IMR-90 (cell line): Measurements from ENCODE around the gene TLL1. TPM values are rescaled to one million over a fixed set of nuclear protein-coding genes. Genes with fewer than 3 reads are reported as not detected.

Source experiments
- ATAC-seq: fragments of 200-7000 bp; cut with Tn5 transposase; 2 replicates; pipeline ENCODE4 v1.9.1; 2020; ENCODE audit warnings: low read depth, mild to moderate bottlenecking, moderate library complexity
- BruUV-seq: library from RNA; stranded (reverse); fragments of 400-500 nt; replicated peaks from 2 replicates; lab custom pipeline; 2021; lab: Mats Ljungman, UMichigan
- CTCF ChIA-PET: fragments of 300-600 bp; formaldehyde crosslinking; extraction: SDS; loops from one replicate; lab custom pipeline; 2021; ENCODE audit warnings: antibody characterized with exemption; lab: Yijun Ruan, JAX
- POLR2A ChIA-PET: fragments of 300-600 bp; sonication (Branson Sonifier 250); formaldehyde crosslinking; loops from one replicate; lab custom pipeline; 2022; ENCODE audit warnings: antibody characterized with exemption; ENCODE audit not compliant: unreplicated experiment; lab: Charles Lee
- DNase-seq: peaks from one replicate; pipeline ENCODE4 v3.0.0; 2013
- H2AFZ ChIP-seq: replicated peaks from 2 replicates; pipeline ENCODE3; 2013; ENCODE audit warnings: low read length, mild to moderate bottlenecking; ENCODE audit not compliant: poor library complexity
- H2AK5ac ChIP-seq: 2 replicates; pipeline ENCODE4 v1.6.1; 2013; ENCODE audit warnings: low read depth, low read length, inconsistent platforms
- H2AK9ac ChIP-seq: replicated peaks from 2 replicates; pipeline ENCODE3; 2013; ENCODE audit warnings: mild to moderate bottlenecking, low read depth, low read length, moderate library complexity; ENCODE audit not compliant: poor library complexity
- H2BK120ac ChIP-seq: 2 replicates; pipeline ENCODE4 v1.6.1; 2013; ENCODE audit warnings: low read depth, low read length, inconsistent platforms
- H2BK15ac ChIP-seq: 3 replicates; pipeline ENCODE4 v1.6.1; 2013; ENCODE audit warnings: low read depth, low read length, inconsistent platforms
- H2BK20ac ChIP-seq: 2 replicates; pipeline ENCODE4 v1.6.1; 2013; ENCODE audit warnings: low read depth, mild to moderate bottlenecking, inconsistent platforms, low read length, moderate library complexity
- H2BK5ac ChIP-seq: 2 replicates; pipeline ENCODE4 v1.6.1; 2013; ENCODE audit warnings: mild to moderate bottlenecking, low read depth, low read length, inconsistent platforms; ENCODE audit not compliant: poor library complexity, severe bottlenecking
- H3K14ac ChIP-seq: replicated peaks from 2 replicates; pipeline ENCODE4 v1.6.1; 2013; ENCODE audit warnings: low read depth, low read length, inconsistent platforms
- H3K18ac ChIP-seq: 2 replicates; pipeline ENCODE4 v1.6.1; 2013; ENCODE audit warnings: low read depth, low read length, control low read depth
- H3K23ac ChIP-seq: 2 replicates; pipeline ENCODE4 v1.6.1; 2013; ENCODE audit warnings: low read depth, low read length, inconsistent platforms
- H3K27ac ChIP-seq: 2 replicates; pipeline ENCODE4 v1.5.1; 2013; ENCODE audit warnings: mild to moderate bottlenecking, control low read depth, low read length; ENCODE audit not compliant: insufficient read depth
- H3K27me3 ChIP-seq: 2 replicates; pipeline ENCODE4 v1.6.1; 2013; ENCODE audit warnings: low read length; ENCODE audit not compliant: control insufficient read depth, insufficient read depth
- H3K36me3 ChIP-seq: 2 replicates; pipeline ENCODE4 v1.6.1; 2013; ENCODE audit warnings: low read length, mixed read lengths; ENCODE audit not compliant: control insufficient read depth, insufficient read depth
- H3K4ac ChIP-seq: 2 replicates; pipeline ENCODE4 v1.6.1; 2013; ENCODE audit warnings: low read depth, low read length, inconsistent platforms
- H3K4me1 ChIP-seq: 2 replicates; pipeline ENCODE4 v1.6.1; 2013; ENCODE audit warnings: low read length, mixed read lengths; ENCODE audit not compliant: control insufficient read depth, insufficient read depth
- H3K4me2 ChIP-seq: 2 replicates; pipeline ENCODE4 v1.6.1; 2013; ENCODE audit warnings: low read depth, mild to moderate bottlenecking, control low read depth, low read length, moderate library complexity
- H3K4me3 ChIP-seq: 2 replicates; pipeline ENCODE4 v1.5.1; 2013; ENCODE audit warnings: low read depth, mild to moderate bottlenecking, control low read depth, low read length, moderate library complexity; ENCODE audit not compliant: insufficient read depth
- H3K56ac ChIP-seq: 2 replicates; pipeline ENCODE4 v1.6.1; 2013; ENCODE audit warnings: low read length, inconsistent platforms; ENCODE audit not compliant: insufficient read depth; ENCODE audit errors: extremely low read depth
- H3K79me1 ChIP-seq, 2 experiments: 2 replicates each; pipeline ENCODE4 v1.6.1; 2013; ENCODE audit warnings: low read length in 2 of 2, inconsistent platforms in 1 of 2, low read depth in 1 of 2
- H3K9ac ChIP-seq: 2 replicates; pipeline ENCODE4 v1.6.1; 2013; ENCODE audit warnings: low read depth, low read length, control low read depth
- H3K9me1 ChIP-seq: 2 replicates; pipeline ENCODE4 v1.6.1; 2013; ENCODE audit warnings: low read length, inconsistent platforms; ENCODE audit not compliant: insufficient read depth
- H3K9me3 ChIP-seq: 2 replicates; pipeline ENCODE4 v1.6.1; 2013; ENCODE audit warnings: low read length; ENCODE audit not compliant: control insufficient read depth, insufficient read depth
- H4K20me1 ChIP-seq: 2 replicates; pipeline ENCODE4 v1.6.1; 2013; ENCODE audit warnings: low read length, inconsistent platforms; ENCODE audit not compliant: insufficient read depth
- H4K5ac ChIP-seq: 2 replicates; pipeline ENCODE4 v1.6.1; 2013; ENCODE audit warnings: mild to moderate bottlenecking, low read depth, low read length, control low read depth
- H4K8ac ChIP-seq, 2 experiments: 2 replicates each; pipeline ENCODE4 v1.6.1; 2013; ENCODE audit warnings: low read depth in 2 of 2, low read length in 2 of 2, control low read depth in 1 of 2, inconsistent platforms in 1 of 2
- H4K91ac ChIP-seq: 2 replicates; pipeline ENCODE4 v1.6.1; 2013; ENCODE audit warnings: low read depth, low read length, inconsistent platforms; ENCODE audit not compliant: insufficient read depth
- MAFK ChIP-seq: IDR thresholded peaks from 2 replicates; pipeline ENCODE4 v1.6.1; 2012; ENCODE audit warnings: low read depth, low read length, improper control_type of control experiment
- RAD21 ChIP-seq: IDR thresholded peaks from 2 replicates; pipeline ENCODE4 v1.6.1; 2012; ENCODE audit warnings: low read length, improper control_type of control experiment
- WGBS, 2 experiments: methylation state at CpG; one replicate each; pipeline versions ENCODE4 v1.1.5 to v1.1.7; 2013; ENCODE audit warnings: missing lambda C conversion rate in 2 of 2; ENCODE audit not compliant: insufficient read length in 1 of 2; ENCODE audit errors: extremely low coverage in 2 of 2; 5-methylcytosine and 5-hydroxymethylcytosine counted together
- dilution Hi-C: fragments of 300-500 bp; cut with HindIII; formaldehyde crosslinking; loops from one replicate; pipeline ENCODE4 v1.14.3; 2018; ENCODE audit warnings: low sequenced_read_pairs; ENCODE audit not compliant: unreplicated experiment
- in situ Hi-C: fragments of 300-500 bp; cut with MboI; formaldehyde crosslinking; loops from 3 replicates; pipeline ENCODE4 v1.14.3; 2019; ENCODE audit warnings: low sequenced_read_pairs, inconsistent platforms, mixed read lengths
- intact Hi-C: fragments of 100-400 bp; cut with micrococcal nuclease; formaldehyde crosslinking; loops from 2 replicates; pipeline ENCODE4 v1.10.0; 2022
- polyA plus RNA-seq, 3 experiments: library from polyadenylated mRNA; depleted of rRNA; stranded (reverse); fragments of >200 nt; gene quantifications; 2 replicates each; pipeline ENCODE4 v1.2.3, GENCODE V29; 2012; ENCODE audit warnings: low replicate concordance in 1 of 3
- total RNA-seq: library from RNA; depleted of rRNA; stranded (reverse); fragments of >200 nt; gene quantifications from 2 replicates; pipeline ENCODE4 v1.2.3, GENCODE V29; 2012
- TF ChIP-seq, protein P1 (sequence below): fragments of 150-350 bp; IDR thresholded peaks from 2 replicates; pipeline ENCODE4 v1.6.1; 2017; ENCODE audit warnings: mild to moderate bottlenecking, antibody characterized with exemption, low read length, low read depth

TLL1 gene
- total and polyA plus RNA-seq, 2 of the 4 experiments (the other 2 are of a cell fraction) = not detected

DNA sequence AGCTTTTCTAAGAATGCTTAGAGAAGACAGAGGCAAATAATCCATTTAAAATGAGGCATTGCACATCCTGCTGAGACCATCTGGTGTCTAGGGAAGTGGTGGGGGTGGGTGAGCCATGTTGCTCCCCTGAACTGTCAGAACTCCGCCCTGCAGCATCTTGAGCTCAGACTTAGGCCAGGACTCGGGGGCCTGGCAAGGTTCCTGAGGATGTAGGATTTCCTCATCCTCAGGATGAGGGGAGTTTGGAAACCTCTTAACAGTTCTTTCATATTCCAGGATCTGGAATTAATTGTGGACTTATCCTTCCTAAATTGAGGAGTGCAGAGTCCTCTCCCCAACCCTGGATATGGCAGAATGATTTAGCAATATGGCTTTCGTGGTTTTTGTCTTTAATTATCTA lies 6.6 kb downstream of the TLL1 start:
- Histone ChIP-seq H3K56ac (no peak overlapping the region), H2AK5ac (no peak overlapping the region), H3K23ac (no peak overlapping the region), H3K79me1 (no peaks in the 10 kb centered on the region), H3K14ac (no peak overlapping the region), H2BK20ac (no peak overlapping the region), H3K9me1 (no peaks in the 10 kb centered on the region), H3K9me3 (no peaks in the 10 kb centered on the region), H3K4me1 (no peaks in the 10 kb centered on the region), H3K9ac (no peak overlapping the region), H4K91ac (no peak overlapping the region), H3K27me3 (no peaks in the 10 kb centered on the region; the same call in 1 of the 2 replicates), H4K20me1 (no peaks in the 10 kb centered on the region), H2AFZ (no peak overlapping the region), H3K18ac (no peak overlapping the region), H3K4ac (no peak overlapping the region), H3K4me3 (no peak overlapping the region), H2BK15ac (no peak overlapping the region), H4K8ac (no peak overlapping the region), H3K4me2 (no peak overlapping the region), H2BK120ac (no peak overlapping the region), H2AK9ac (no peak overlapping the region), H3K27ac (no peak overlapping the region), H4K5ac (no peak overlapping the region), H3K36me3 (no peaks in the 10 kb centered on the region), H2BK5ac (no peak overlapping the region)
- no TSS peak for BruUV-seq
- dilution Hi-C loops = no loop called here
- intact Hi-C loops = no loop called here
- ChIA-PET POLR2A (no interaction called here), CTCF (no interaction called here)
- TF ChIP-seq RAD21 (no peak), MAFK (no peak)
- TF ChIP-seq, protein P1, sequence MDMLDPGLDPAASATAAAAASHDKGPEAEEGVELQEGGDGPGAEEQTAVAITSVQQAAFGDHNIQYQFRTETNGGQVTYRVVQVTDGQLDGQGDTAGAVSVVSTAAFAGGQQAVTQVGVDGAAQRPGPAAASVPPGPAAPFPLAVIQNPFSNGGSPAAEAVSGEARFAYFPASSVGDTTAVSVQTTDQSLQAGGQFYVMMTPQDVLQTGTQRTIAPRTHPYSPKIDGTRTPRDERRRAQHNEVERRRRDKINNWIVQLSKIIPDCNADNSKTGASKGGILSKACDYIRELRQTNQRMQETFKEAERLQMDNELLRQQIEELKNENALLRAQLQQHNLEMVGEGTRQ = no peak
- in situ Hi-C loops = no loop called here
- no peak for DNase-seq
- no peak for ATAC-seq
- WGBS, 2 experiments = no CpG with 5 or more reads among the region's 3 CpGs
